GM19468 (cell line): Measurements from ENCODE around the gene SEPTIN2.
"Not testable (repeated sequence)": the region's sequence is repeated elsewhere in the genome, so short reads cannot be mapped to it uniquely, and the experiment has no call there.

Experiments used
- ATAC-seq: cut with Tn5 transposase; IDR thresholded peaks from one replicate; pipeline ENCODE4 v1.9.1; 2021; ENCODE audit warnings: mild to moderate bottlenecking, moderate library complexity, moderate number of reproducible peaks; ENCODE audit not compliant: unreplicated experiment; ENCODE audit errors: extremely low read depth

Gene SEPTIN2

DNA sequence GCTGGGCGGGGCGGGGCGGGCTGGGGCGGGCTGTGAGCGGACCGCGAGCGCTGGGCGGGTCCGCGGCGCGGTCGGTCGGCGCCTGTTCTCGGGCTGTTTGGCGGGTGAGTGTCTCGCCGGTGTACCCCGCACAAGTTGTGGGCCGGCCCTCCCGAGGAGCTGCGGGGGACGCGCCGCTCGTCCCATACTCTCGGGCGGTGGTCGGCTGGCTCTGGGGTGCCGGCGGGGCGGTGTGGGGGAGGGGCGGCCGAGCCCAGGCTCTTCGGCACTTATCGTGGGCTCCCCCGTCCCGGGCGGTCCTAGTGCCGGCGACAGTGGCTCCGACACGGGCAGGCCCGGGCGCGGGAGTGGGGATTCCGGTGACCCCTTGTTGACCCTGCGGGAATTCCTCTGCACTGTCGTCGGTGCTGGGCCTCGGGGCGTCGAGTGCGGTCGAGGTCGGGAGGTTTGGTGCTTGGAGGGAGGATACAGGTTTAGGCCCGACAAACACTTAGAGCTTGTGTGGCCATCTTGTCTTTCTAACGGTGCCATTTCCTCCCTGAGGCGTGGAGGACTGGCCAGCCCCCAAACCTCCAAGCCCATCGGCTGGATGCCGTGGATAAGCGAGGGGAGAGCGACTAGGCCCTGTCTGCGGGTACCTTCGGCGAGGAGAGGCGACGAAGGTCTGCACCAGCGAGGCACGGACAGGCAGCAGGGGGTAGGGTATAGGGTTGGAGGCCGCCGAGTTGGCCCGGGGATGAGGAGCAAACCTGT, at the start of gene SEPTIN2:
Gene SEPTIN2 (plus strand): TSS at position 47 of the 753 bp plus-strand sequence. CDS start 8,308 bp downstream, outside the sequence.
- no peak for ATAC-seq

DNA sequence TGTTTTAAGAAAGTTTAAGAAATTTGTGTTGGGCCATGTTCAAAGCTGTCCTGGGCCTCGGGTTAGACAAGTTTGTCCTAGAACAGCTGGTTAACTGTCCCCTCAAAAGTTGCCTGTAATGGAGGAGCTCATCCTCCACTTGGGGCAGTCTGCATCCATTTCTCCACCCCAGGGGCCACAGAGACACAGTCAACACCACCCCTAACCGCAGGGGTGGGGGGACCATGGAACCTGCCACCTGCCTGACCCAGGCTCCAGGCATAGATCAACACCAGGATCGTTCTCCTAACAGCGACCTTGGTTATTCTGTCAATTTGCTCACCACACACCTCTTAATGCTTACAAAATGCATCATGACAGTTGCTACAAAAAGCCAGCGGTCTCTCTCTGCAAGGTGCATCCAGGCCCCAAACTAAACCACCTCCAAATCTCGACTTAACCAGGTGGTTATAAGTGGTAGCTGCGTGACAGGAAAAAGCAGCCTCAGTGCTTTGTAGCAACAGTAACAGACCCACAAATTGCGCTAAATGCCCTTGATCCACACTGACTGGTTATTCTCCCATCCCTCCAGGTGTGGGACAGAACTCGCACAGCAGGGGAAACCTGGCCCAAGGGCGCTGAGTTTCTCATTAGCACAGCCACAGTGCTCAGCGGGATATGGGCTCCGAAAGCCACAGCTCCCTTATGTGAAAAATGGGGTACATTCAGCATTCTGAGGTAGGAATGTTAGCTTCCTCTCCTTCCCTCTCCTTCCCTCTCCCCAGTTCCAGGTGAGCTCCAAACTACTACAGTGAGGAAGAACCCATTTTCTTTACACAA, 48.3 kb upstream of the SEPTIN2 start:
- ATAC-seq = no peak

DNA sequence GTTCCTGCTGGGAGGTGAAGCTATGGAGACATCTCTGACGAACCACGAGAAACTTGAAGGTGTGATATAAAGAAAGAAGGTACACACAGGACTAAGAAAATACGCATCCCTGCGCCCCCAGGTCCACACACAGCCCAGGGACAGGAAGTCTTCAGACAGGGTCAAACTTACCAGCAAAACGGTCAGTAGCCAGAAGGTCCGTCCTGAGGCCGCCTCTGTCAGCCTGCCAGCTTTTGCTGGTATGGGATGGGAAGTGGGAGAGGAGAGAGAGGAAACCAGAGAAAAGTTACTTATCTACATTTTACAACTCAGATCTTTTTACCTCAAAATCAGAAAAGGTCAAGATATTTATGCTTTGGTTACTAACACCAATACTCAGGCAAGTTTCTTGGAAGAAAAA, 47.4 kb upstream of the SEPTIN2 start:
- no peak for ATAC-seq

DNA sequence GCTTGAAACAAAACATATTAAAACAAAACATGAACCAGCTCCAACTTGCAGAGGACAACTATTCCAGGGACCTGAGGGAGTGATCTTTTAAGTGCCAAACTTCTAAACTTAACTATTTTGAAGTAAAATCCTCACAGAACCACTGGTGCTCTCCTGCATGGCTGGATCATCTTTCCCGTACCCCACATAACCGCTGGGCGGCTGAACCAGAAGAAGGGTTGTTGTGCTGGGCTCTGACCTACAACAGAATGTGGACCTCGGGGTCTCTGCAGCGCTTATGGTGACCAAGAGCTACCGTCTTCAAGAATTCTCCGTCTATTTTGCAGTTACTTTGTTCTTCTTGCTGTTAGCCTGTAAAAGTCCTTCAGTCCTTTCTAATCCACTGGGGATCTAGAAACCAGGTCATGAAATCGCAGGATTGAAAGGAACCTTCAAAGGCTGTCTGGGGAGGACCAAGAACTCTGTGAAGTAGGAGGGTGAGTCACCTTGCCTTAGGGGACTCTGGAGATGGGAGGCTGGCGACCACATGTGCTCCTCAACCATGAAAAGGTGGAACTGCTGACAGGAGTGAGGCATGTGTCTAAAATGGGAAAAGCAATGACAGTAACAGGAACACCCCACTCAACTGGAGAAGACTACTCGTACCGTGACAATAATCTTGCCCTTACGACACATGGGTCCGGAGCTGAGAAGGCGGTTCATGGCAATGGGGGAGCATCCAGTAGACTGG, 46.8 kb upstream of the SEPTIN2 start:
- ATAC-seq = no peak

DNA sequence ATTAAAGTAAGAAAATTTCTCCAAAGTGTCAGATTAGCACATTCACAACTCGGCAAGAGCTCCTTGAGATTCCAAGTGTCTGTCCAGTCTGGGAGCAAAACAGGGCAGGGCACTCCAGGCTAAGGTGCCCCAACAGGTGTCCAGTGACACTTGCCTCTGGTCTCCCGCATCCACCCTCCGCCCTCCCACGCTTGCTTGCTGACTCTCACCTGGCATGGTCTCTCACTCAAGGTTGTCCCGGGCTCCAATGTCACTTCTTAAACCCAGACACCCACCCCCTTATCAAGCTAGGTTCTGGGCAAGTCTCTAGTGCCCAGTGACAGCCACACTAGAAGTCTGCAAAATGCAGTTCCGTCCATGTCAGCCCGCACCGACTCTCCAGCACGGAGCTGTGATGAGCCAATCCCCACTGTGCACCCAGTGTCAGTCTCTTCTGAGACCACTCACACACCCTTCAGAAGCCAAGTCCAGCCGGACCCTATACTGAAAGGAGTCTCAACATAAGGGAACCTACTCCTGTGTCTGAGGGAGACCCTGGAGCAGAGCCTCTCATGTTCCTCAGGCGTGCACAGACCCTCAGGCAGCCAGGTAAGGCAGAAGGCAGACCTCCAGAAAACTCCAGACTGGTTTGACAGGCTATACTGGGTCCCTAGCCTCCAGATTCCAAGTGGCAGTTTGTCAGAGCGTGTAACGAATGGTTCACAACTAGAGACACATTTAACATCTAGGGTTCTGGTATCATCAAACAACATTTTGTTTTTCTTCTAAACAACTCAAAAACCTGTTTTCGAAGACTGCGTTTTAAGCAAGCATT, 45.8 kb upstream of the SEPTIN2 start:
- ATAC-seq = no peak

DNA sequence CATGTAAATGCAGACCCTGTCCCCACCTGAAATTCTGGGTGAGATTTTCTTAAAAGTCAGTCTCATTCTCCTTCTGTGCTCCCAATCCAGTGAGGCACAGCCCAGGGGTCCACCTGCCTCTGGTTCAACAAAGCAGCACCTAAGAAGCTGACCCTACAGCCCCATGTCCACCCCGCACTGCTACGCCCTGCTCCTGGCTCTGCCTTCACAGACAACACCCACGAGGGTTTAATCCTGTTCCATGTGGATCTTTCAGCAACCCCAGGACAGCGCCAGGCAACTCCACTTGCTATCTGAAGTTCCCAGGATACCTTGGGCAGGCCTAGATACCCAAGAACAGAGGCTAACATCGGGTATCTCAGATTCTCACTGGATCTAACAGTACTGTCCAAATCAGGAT, 45.2 kb upstream of the SEPTIN2 start:
- ATAC-seq = no peak

DNA sequence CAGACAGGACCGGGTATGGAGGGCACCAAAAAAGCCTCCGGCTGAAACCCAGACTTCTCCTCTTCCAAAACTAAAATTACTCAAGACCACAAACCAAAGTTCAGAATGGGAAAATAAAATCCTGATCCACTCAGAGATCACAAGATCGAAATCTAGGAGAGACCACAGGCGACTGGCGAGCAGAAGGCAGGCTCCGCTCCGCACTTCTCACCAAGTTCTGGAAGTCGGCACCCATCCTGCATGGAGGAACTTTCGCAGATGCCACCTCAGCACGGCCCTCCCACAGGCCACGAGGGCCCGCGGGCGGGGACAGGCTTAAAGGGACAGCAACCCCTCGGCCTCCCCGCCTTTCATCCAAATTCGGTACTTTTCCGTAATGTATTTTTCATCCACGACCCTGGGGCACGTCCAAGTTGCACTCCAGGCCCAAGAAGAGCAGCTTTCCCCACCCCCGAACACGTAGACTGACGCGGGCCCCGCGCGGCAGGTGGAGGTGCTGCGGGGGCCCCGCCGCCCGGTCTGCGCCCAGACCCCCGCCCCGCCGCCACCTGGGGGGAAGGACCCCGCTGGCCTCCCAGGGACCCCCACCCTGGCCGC, 43.9 kb upstream of the SEPTIN2 start:
- no peak for ATAC-seq

DNA sequence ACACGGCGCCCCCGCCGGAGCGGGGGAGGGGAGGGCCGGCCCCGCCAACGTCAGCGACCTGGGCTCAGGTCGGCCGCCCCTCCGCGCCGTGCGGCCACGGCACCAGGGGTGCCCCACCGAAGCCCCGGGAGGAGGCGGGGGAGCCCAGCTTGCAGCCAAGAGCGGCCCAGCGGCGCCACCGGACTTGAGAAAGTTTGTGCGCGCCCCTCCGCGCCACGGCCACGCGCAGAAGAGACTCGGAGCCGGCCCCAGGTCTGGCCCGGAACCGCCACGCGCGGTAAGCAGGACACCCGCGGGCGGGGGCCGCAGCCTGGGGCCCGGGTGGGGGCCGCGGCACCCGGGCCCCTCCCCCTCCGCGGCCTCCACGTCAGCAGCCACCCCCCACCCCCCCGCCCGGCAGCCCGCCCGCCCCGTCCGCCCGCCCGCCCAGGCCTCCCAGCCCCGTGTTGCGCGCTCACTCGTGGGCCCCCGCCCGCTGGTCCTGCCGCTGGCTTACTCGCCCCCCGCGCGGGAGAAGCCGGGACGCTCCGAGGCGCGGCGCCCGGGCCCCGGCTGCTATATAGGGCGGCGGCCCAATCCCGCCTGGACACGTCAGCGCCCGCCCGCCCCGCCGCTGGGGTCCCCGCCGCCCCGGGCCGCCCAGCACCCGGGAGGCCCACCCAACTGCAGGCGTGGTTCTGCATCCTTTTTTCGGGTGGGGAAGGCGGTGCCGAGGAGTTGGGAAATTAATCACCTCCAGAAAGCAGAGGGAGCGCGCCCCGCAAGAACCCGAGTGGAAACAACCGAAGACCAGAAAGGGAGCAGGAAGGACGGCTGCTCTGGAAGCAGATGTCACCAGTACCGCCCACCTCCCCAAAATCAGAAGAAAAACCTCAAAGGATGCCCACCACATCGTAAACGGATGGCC, 43.2 kb upstream of the SEPTIN2 start:
- no peak for ATAC-seq

DNA sequence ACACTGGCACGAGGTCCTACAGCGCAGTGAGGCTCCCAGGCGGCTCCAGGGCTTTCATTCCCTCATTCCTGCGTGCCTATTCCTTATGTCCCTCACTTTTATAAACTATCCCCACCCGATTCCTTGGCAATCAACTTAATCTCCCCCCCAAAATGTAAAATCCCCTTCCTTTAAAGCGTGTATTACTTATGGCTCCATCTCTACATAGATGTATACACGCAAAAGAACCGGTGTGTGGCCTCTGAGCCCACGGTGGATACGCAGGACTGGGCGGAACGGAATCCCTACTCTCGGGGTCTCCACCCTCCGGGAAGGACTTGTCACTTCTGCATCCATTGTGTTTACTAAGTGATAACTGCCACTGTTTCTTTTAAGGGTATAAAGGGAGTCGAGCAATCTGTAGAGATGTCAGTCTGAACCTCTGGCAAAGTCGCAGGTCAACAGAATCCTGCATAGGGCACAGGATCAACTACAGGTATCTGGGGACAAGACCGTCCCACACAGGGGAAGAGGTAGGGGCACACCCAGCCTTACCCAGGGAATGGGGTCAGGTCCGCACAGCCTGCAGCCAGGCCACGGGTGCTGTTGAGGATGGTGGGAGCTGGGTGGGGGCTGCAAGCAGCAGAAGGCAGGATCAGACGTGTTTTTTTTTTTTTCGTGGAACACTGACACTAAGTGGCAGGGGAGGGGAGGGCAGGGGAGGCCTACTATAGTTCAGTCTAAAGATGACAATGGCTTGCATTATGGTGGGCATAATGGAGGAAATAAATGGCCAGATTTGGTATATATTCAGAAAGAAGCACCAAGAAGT, 42.3 kb upstream of the SEPTIN2 start:
- ATAC-seq = no peak

DNA sequence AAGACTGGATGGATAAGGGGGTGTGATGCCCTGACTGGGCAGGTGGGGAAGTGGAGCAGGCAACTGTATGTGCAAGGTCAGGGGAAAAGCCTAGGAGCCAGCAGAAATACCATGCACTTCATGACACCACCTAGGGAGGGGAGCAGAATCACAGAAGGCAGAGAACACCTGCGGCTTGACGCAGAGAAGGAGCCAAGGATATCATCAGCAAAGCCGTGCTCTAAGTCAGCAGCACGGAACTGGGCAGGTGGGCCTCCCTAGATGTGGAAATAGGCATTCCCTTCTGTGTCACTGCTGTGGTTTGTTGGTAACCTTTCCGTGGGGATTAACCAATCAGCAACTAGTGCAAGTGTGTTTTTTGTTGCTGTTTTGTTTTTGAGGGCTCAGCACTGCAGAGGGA, 41.6 kb upstream of the SEPTIN2 start:
- ATAC-seq = no peak

DNA sequence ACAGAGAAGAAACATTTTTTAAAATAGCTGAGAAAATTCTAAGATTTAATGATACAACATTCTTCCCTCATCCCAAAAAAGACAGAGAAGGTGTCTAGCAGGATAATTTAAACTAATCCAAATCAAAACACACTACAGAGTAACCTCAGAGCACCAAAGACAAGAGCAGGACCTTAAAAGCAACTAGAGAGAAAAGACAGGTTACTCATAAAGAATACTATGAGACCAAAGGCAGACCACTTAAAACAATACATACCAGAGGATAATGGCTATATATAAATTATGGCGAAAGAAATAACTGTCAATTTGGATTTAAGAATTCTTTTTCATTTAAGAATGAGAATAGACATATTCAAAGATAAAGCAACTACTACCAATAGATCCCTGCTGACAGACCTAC, 40.2 kb upstream of the SEPTIN2 start:
- ATAC-seq = no peak

DNA sequence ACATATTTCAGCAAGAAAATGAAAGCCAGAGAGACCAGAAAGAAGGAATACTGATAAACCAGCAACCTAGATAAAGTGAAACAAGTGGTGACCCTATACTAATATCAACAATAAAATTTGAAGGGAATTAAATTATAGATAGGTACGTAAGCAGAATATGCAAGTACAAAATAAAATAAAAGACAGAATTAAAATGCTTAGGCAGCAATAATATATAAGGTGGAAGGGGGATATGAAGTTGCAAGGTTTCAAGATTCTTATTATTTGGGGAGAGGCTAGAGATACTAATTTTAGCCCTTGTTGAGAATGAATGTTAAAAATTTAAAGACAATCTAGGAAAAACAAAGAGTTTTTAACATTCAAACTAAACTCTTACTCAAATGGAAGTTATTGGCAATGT, 39.8 kb upstream of the SEPTIN2 start:
- no peak for ATAC-seq

DNA sequence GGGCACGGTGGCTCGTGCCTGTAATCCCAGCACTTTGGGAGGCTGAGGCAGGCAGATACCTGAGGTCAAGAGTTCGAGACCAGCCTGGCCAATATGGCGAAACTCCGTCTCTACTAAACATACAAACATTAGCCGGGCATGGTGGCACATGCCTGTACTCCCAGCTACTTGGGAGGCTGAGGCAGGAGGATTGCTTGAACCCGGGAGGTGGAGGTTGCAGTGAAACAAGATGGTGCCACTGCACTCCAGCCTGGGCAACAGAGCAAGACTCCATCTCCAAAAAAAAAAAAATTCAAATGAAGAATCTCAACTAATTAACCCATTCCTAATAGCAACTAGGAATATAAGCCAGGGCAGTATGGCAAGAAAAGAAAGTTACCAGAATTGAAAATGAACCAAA, 37.4 kb upstream of the SEPTIN2 start:
- not testable (repeated sequence) for ATAC-seq

DNA sequence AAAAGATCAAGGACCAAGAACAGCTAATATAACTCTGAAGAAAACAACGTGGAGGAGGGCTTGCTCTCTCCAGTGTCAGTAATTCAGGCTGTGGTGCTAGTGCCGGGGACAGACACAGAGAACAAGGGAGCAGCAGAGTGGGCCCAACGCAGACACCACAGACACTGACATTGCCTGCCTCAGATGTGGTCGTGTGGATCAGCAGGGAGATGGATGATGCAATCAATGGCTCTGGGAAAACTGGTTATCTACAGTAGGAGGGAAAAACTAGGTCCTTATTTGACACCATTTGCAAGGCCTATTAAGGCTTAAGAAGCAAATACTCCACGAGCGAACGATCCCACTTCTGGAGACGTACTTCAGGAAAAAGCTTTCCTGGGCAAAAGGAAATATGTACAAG, 36.3 kb upstream of the SEPTIN2 start:
- ATAC-seq = no peak

DNA sequence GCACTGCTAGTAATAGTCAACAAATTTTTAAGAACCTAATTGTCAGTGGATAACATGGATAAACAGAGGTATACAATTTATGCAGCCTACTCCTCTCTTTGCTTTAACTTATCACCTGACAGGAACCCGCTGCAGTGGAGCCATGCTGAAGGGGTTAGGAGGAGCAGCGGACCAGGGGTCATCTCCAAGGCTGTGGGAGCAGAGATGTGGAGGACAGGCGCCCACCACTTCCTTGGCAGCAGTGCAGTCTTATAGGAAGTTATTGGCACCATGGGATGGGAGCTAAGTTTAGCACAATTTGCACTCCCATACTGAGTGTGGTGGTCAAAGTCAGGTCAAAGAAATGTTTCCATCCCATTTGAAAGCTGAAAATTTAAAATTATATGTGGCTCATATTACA, 35.9 kb upstream of the SEPTIN2 start:
- ATAC-seq = no peak

DNA sequence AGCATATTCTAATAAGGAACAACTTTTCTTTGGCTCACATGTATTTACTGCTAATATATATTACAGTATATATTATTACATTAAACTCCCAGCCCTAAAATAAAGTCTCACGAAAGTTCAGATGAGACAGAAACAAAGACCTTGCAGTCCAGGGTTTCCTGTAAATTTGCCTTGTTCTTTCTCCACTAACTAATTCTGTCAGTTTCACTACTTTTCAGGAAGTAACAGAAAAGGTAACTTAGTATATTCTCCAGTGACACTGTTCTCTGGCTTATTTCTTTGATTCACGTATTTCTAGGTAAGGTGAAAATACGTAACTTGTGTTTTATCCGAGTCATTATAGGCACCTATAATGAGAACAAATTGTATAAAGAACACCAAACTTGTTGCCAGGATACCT, 35.4 kb upstream of the SEPTIN2 start:
- ATAC-seq = no peak

DNA sequence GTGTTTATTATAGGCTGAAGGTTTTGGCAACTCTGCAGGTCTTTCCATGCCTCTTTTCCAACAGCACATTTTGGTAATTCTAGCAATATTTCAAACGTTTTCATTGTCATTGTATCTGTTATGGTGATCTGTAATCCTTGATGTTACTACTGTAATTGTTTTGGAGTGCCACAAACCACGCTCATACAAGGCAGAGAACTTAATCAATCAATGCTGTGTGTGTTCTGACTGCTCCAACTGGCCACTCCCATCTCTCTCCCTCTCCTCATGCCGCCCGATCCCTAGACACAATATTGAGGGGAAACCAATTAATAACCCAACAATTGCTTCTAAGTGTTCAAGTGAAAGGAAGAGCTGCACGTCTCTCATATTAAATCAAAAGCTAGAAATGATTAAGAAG, 33.2 kb upstream of the SEPTIN2 start:
- ATAC-seq = no peak

DNA sequence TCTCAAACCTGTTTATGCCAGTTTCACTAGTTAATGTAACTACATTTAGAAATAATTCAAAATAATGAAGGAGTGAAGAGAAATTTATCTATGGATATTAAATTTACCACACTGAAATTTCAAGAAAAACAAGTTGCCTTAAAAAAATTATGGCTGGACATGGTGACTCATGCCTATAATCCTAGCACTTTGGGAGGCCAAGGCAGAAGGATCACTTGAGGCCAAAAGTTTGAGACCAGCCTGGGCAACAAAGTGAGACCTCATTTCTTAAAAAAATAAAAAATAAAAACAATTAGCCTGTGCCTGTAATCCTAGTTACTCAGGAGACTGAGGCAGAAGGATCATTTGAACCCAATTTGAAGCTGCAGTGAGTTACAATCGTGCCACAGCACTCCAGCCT, 30.1 kb upstream of the SEPTIN2 start:
- no peak for ATAC-seq
